ENCODE measurements around the gene RBM20.

DNA sequence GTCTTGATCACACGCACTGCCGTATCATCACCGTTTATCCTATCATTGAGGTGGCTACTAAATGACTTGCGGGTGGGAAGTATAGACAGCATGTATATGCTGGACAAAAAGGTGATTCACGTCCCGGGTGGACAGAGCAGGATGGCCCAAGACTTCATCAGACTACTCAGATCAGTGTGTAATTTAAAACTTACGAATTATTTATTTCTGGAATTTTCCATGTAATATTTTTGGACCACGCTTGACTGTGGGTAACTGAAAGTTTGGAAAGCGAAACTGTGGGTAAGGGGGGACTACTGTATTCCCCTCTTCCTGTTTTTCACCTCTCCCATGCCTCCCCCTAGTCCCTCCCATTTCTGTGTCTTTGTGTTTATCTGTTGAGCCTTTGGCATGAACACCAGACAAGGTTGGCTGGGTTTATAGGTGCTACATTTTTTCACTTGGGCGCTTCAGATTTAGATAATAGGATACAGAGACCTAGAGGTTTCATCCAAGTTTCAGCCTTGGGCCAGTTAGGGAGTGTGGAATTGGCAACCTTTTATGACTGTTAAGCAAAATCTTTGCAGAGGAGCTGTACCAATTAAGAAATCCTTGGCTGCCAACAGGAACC lies 55.8 kb downstream of the RBM20 start:
- TF ChIP-seq, protein P1, sequence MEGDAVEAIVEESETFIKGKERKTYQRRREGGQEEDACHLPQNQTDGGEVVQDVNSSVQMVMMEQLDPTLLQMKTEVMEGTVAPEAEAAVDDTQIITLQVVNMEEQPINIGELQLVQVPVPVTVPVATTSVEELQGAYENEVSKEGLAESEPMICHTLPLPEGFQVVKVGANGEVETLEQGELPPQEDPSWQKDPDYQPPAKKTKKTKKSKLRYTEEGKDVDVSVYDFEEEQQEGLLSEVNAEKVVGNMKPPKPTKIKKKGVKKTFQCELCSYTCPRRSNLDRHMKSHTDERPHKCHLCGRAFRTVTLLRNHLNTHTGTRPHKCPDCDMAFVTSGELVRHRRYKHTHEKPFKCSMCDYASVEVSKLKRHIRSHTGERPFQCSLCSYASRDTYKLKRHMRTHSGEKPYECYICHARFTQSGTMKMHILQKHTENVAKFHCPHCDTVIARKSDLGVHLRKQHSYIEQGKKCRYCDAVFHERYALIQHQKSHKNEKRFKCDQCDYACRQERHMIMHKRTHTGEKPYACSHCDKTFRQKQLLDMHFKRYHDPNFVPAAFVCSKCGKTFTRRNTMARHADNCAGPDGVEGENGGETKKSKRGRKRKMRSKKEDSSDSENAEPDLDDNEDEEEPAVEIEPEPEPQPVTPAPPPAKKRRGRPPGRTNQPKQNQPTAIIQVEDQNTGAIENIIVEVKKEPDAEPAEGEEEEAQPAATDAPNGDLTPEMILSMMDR (IDR thresholded peaks at IDR 0.05; ENCODE audit: insufficient read depth, low read length), result no peak
- TF ChIP-seq, protein P2, sequence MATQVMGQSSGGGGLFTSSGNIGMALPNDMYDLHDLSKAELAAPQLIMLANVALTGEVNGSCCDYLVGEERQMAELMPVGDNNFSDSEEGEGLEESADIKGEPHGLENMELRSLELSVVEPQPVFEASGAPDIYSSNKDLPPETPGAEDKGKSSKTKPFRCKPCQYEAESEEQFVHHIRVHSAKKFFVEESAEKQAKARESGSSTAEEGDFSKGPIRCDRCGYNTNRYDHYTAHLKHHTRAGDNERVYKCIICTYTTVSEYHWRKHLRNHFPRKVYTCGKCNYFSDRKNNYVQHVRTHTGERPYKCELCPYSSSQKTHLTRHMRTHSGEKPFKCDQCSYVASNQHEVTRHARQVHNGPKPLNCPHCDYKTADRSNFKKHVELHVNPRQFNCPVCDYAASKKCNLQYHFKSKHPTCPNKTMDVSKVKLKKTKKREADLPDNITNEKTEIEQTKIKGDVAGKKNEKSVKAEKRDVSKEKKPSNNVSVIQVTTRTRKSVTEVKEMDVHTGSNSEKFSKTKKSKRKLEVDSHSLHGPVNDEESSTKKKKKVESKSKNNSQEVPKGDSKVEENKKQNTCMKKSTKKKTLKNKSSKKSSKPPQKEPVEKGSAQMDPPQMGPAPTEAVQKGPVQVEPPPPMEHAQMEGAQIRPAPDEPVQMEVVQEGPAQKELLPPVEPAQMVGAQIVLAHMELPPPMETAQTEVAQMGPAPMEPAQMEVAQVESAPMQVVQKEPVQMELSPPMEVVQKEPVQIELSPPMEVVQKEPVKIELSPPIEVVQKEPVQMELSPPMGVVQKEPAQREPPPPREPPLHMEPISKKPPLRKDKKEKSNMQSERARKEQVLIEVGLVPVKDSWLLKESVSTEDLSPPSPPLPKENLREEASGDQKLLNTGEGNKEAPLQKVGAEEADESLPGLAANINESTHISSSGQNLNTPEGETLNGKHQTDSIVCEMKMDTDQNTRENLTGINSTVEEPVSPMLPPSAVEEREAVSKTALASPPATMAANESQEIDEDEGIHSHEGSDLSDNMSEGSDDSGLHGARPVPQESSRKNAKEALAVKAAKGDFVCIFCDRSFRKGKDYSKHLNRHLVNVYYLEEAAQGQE (IDR thresholded peaks at IDR 0.05; ENCODE audit: insufficient replicate concordance, low read depth), result no peak
- TF ChIP-seq SPI1 (IDR thresholded peaks at IDR 0.05; ENCODE audit: borderline replicate concordance, low read depth), result no peak
- TF ChIP-seq POLR2AphosphoS5 (IDR thresholded peaks at IDR 0.05; ENCODE audit: low read depth), result no peak
- TF ChIP-seq GABPA (IDR thresholded peaks at IDR 0.05; ENCODE audit: low read depth), result no peak
